Vagina (tissue), 2 donors: ENCODE data around the gene ATAD3B.
"Not testable (repeated sequence)": the region's sequence is repeated elsewhere in the genome, so short reads cannot be mapped to it uniquely, and the experiment has no call there.

Source experiments
- CTCF ChIP-seq, 3 experiments: fragments of 450-650 bp in 2 of 3; fragments of 200-600 bp in 1 of 3; sonication (generic) in 1 of 3; IDR thresholded peaks; one replicate each; pipeline ENCODE4 v1.5.1; 2017 to 2019; ENCODE audit warnings: antibody characterized with exemption in 3 of 3, mild to moderate bottlenecking in 2 of 3, moderate library complexity in 2 of 3
- POLR2AphosphoS5 ChIP-seq, 2 donors: sonication (generic); formaldehyde crosslinking; IDR thresholded peaks; one replicate each; pipeline ENCODE4 v1.9.0; 2017; ENCODE audit warnings: antibody characterized with exemption in 2 of 2, mild to moderate bottlenecking in 2 of 2, low read depth in 1 of 2; ENCODE audit not compliant: insufficient read depth in 1 of 2

DNA sequence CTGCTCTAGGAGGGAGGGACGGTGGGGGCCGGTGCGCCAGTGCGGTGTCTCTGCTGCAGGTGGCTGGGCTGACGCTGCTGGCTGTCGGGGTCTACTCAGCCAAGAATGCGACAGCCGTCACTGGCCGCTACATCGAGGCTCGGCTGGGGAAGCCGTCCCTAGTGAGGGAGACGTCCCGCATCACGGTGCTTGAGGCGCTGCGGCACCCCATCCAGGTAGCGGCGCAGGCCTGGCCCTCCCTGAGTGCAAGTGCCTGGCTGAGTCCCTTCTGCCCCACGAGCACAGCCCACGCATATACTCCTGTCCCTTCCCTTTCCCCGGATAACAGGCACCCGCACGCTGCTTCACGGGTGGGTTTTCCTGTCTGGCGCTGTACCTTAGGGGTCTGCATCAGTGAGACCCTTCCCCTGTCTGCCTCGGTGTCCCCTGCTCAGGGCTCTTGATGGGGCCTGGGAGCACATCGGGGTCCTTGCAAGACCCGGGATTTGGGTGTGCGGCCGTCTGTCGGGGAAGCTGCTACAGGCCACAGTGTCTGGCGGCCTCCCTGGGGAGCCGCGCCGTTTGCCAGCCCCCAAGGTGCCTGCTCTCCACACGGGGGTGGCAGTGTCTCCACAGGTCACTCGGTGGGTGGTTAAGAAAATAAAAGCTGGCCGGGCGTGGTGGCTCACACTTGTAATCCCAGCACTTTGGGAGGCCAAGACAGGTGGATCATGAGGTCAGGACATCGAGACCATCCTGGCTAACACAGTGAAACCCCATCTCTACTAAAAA is 17.1 kb upstream of the ATAD3B start:
- not testable (repeated sequence) for TF ChIP-seq POLR2AphosphoS5 (IDR thresholded peaks at IDR 0.05; ENCODE audit: insufficient read depth in 1 of 2, low read depth in 1 of 2); CTCF (IDR thresholded peaks at IDR 0.05)
